ENCODE results near the gene SLC38A1.

DNA sequence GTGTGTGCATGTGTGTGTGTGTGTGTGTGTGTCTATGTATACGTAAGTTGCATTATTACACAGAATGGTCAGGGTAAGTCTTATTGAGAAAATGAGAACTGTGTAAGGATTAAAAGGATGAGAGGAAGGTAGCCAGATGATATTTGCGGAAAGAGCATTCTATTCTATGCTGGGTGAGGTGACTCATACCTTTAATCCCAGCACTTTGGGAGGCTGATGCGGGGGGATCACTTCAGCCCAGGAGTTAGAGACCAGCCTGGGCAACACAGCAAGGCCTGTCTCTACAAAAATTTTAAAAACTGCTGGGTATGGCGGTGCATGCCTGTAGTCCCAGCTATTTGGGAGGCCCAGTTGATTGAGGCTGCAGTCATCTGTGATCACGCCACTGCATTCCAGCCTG lies 103.7 kb downstream of the SLC38A1 start:
- TF ChIP-seq, protein P1, sequence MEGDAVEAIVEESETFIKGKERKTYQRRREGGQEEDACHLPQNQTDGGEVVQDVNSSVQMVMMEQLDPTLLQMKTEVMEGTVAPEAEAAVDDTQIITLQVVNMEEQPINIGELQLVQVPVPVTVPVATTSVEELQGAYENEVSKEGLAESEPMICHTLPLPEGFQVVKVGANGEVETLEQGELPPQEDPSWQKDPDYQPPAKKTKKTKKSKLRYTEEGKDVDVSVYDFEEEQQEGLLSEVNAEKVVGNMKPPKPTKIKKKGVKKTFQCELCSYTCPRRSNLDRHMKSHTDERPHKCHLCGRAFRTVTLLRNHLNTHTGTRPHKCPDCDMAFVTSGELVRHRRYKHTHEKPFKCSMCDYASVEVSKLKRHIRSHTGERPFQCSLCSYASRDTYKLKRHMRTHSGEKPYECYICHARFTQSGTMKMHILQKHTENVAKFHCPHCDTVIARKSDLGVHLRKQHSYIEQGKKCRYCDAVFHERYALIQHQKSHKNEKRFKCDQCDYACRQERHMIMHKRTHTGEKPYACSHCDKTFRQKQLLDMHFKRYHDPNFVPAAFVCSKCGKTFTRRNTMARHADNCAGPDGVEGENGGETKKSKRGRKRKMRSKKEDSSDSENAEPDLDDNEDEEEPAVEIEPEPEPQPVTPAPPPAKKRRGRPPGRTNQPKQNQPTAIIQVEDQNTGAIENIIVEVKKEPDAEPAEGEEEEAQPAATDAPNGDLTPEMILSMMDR (IDR thresholded peaks at IDR 0.05) = no peak
- no peak for TF ChIP-seq POLR2AphosphoS5 (IDR thresholded peaks at IDR 0.05; ENCODE audit: insufficient read depth in 1 of 2, low read depth in 1 of 2)
- TF ChIP-seq POLR2A (IDR thresholded peaks at IDR 0.05) = no peak

Data from vagina (tissue), 2 donors.